Endothelial cell of umbilical vein (primary cell): ENCODE measurements around the gene SNCAIP. TPM values are rescaled to one million over a fixed set of nuclear protein-coding genes. Genes with fewer than 3 reads are reported as not detected.
A peak's percentile ranks its signal among the peaks of the same experiment; 100 is the strongest.

ENCODE experiments used
- BruUV-seq: library from RNA; stranded (reverse); fragments of 400-500 nt; replicated peaks from 2 replicates; lab custom pipeline; 2021; lab: Mats Ljungman, UMichigan
- CTCF ChIA-PET: fragments of 300-600, 350-600 bp; sonication (Branson Sonifier 250); formaldehyde crosslinking; loops from one replicate; lab custom pipeline; 2021; ENCODE audit warnings: antibody characterized with exemption, inconsistent platforms; lab: Charles Lee
- POLR2A ChIA-PET: fragments of 300-600, 350-600 bp; sonication (Branson Sonifier 250); formaldehyde crosslinking; loops from one replicate; lab custom pipeline; 2021; ENCODE audit warnings: antibody characterized with exemption, inconsistent platforms; lab: Charles Lee
- DNase-seq: peaks from one replicate; pipeline ENCODE4 v3.0.0-alpha.2; 2011; ENCODE audit warnings: low read depth, low spot score
- FAIRE-seq: peaks from 2 replicates; lab custom pipeline; 2011; peaks lifted over from hg19 to GRCh38; lab: Jason Lieb, UNC
- H2AFZ ChIP-seq: 2 replicates; pipeline ENCODE4 v1.6.0; 2012; ENCODE audit warnings: low read depth, low read length, control low read depth, inconsistent platforms
- H3K27ac ChIP-seq: 2 replicates; pipeline ENCODE4 v1.5.1; 2011; ENCODE audit warnings: low read depth, mild to moderate bottlenecking, control low read depth, low read length, moderate library complexity; ENCODE audit not compliant: insufficient read depth
- H3K27me3 ChIP-seq, 2 experiments: 2 replicates each; pipeline versions ENCODE4 v1.6.0 to v1.6.1; 2011; ENCODE audit warnings: low read length in 2 of 2, mixed read lengths in 1 of 2; ENCODE audit not compliant: control insufficient read depth in 2 of 2, insufficient read depth in 2 of 2
- H3K36me3 ChIP-seq, 2 experiments: 2 replicates in 1 of 2; 3 replicates in 1 of 2; pipeline ENCODE4 v1.5.1; 2011; ENCODE audit warnings: low read length in 2 of 2, mild to moderate bottlenecking in 1 of 2, moderate library complexity in 1 of 2; ENCODE audit not compliant: control insufficient read depth in 2 of 2, insufficient read depth in 2 of 2; ENCODE audit errors: extremely low read depth in 1 of 2
- H3K4me1 ChIP-seq: 3 replicates; pipeline ENCODE4 v1.5.1; 2011; ENCODE audit warnings: mild to moderate bottlenecking, low read length; ENCODE audit not compliant: control insufficient read depth, insufficient read depth; ENCODE audit errors: extremely low read depth
- H3K4me2 ChIP-seq: 2 replicates; pipeline ENCODE4 v1.6.1; 2011; ENCODE audit warnings: low read length, control low read depth, mixed read lengths; ENCODE audit not compliant: insufficient read depth
- H3K4me3 ChIP-seq, 3 experiments: fragments of 200-600 bp in 1 of 3; sonication (generic), shearing (Covaris generic) in 1 of 3; replicated peaks in 1 of 3; 2 replicates each; pipeline ENCODE4 v1.5.1; 2011 to 2016; ENCODE audit warnings: control low read depth in 3 of 3, low read length in 3 of 3, mild to moderate bottlenecking in 2 of 3, inconsistent platforms in 1 of 3, low read depth in 1 of 3, moderate library complexity in 1 of 3; ENCODE audit not compliant: insufficient read depth in 1 of 3
- H3K79me2 ChIP-seq: 2 replicates; pipeline ENCODE4 v1.6.0; 2012; ENCODE audit warnings: low read length, inconsistent platforms; ENCODE audit not compliant: control insufficient read depth, insufficient read depth
- H3K9ac ChIP-seq: replicated peaks from 2 replicates; pipeline ENCODE3; 2011; ENCODE audit warnings: low read length, control low read depth; ENCODE audit not compliant: insufficient read depth; ENCODE audit errors: extremely low read depth
- H3K9me1 ChIP-seq: replicated peaks from 3 replicates; pipeline ENCODE4 v1.6.0; 2011; ENCODE audit warnings: mild to moderate bottlenecking, low read length; ENCODE audit not compliant: control insufficient read depth, insufficient read depth; ENCODE audit errors: extremely low read depth
- H3K9me3 ChIP-seq: replicated peaks from 2 replicates; pipeline ENCODE4 v1.5.1; 2012; ENCODE audit warnings: low read length, inconsistent platforms; ENCODE audit not compliant: control insufficient read depth, insufficient read depth
- H4K20me1 ChIP-seq: replicated peaks from 2 replicates; pipeline ENCODE3; 2011; ENCODE audit warnings: mild to moderate bottlenecking, low read length; ENCODE audit not compliant: control insufficient read depth, insufficient read depth; ENCODE audit errors: extremely low read depth
- EZH2 ChIP-seq: IDR thresholded peaks from 2 replicates; pipeline ENCODE4 v1.6.1; 2012; ENCODE audit warnings: borderline replicate concordance, low read depth, mild to moderate bottlenecking, moderate library complexity, low read length, inconsistent platforms; ENCODE audit not compliant: severe bottlenecking
- FOS ChIP-seq: IDR thresholded peaks from 2 replicates; pipeline ENCODE4 v1.6.1; 2011; ENCODE audit warnings: mild to moderate bottlenecking, low read length, moderate library complexity, borderline replicate concordance; ENCODE audit not compliant: insufficient read depth
- GATA2 ChIP-seq: IDR thresholded peaks from 2 replicates; pipeline ENCODE4 v1.7.0; 2011; ENCODE audit warnings: low read depth, mild to moderate bottlenecking, moderate library complexity, mixed read lengths, low read length; ENCODE audit not compliant: insufficient read length, insufficient read depth
- JUN ChIP-seq: IDR thresholded peaks from 2 replicates; pipeline ENCODE4 v1.6.1; 2011; ENCODE audit warnings: borderline replicate concordance, low read depth; ENCODE audit not compliant: insufficient read length, insufficient read depth
- MYC ChIP-seq: IDR thresholded peaks from one replicate; pipeline ENCODE4 v1.6.1; 2011; ENCODE audit warnings: mild to moderate bottlenecking, low read depth, low read length
- POLR2A ChIP-seq: IDR thresholded peaks from 2 replicates; pipeline ENCODE4 v1.6.1; 2012; ENCODE audit warnings: low read depth, mild to moderate bottlenecking, control low read depth, low read length
- POLR2AphosphoS5 ChIP-seq: IDR thresholded peaks from 2 replicates; pipeline ENCODE4 v1.6.1; 2012; ENCODE audit warnings: low read depth, mild to moderate bottlenecking, control low read depth, low read length, moderate library complexity; ENCODE audit not compliant: insufficient read depth
- dilution Hi-C: fragments of 300-500 bp; cut with MboI; formaldehyde crosslinking; loops from one replicate; pipeline ENCODE4 v1.15.0; 2019; ENCODE audit warnings: low sequenced_read_pairs; ENCODE audit not compliant: extremely low pct_ligation_motif_present
- intact Hi-C: fragments of 100-400 bp; cut with micrococcal nuclease; formaldehyde crosslinking; loops from one replicate; pipeline ENCODE4 v1.10.0; 2022
- polyA plus RNA-seq, 4 experiments: library from polyadenylated mRNA; depleted of rRNA in 3 of 4; stranded (reverse) in 3 of 4; unstranded in 1 of 4; fragments of >200 nt; gene quantifications; 2 replicates each; pipeline versions ENCODE4 v1.2.1 to v1.2.3, GENCODE V29; 2011 to 2012; ENCODE audit warnings: missing spikeins in 1 of 4
- total RNA-seq: library from RNA; stranded (reverse); gene quantifications from 2 replicates; pipeline ENCODE4 v1.2.3, GENCODE V29; 2021
- TF ChIP-seq, protein P1 (sequence below): IDR thresholded peaks from 2 replicates; pipeline ENCODE4 v1.6.1; 2011; ENCODE audit not compliant: insufficient read depth, insufficient read length

SNCAIP gene
- total and polyA plus RNA-seq, 2 donors (not counting 3 experiments of a cell fraction or from before 2014, with no cell fraction given) = 13.1 to 42.0 TPM

DNA sequence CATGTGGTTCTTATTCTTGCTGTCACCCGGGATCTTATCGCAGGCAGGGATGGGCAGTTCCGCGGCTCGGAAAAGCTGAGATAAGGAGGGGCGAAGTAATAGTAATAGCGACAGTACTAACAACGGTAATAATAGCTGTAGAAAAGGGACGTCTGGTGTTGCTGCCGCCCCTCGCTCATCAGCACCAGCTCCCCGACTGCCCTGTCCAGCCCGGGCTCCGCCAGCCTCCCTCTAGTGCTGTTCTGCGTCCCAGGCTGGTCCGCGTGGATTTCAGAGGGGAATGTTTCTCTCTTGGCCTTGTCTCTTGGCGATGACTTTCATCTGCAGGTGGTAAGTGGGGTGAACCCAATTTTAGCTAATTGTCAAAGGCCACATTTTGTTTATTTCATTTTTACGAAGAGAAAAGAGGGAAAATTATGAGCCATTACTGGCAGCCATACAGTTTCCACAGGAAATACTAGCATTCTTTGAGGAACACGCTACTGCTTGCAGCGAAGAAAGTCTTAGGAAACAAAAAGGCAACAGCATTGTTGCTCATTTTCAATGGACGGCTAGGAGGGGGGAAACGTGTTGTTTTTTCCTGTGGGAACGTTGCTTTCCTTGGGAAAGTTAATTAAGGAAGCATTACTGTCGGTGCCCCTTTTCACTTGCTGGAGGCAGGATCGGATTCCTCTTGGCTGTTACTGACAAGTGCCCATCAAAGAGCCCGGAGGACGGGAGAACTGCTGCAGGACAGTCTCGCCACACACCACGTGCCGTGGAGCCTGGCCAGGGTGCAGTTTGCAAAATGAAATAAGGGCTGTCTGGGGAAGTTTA is 762 bp downstream of the SNCAIP start:
- peak overlapping the region; percentile 82 for H2AFZ ChIP-seq
- no peaks in the 10 kb centered on the region for H3K9me1 ChIP-seq
- H3K27ac ChIP-seq = peak overlapping the region; percentile 62
- TF ChIP-seq FOS = peak; percentile 6
- peak; percentile 41 for TF ChIP-seq JUN
- TF ChIP-seq, protein P1, sequence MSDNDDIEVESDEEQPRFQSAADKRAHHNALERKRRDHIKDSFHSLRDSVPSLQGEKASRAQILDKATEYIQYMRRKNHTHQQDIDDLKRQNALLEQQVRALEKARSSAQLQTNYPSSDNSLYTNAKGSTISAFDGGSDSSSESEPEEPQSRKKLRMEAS = peak; percentile 36
- TF ChIP-seq POLR2AphosphoS5 = no peak
- dilution Hi-C loops (no loop called here), intact Hi-C loops (loop anchor here (1.0 to 10.0 kb wide), 8 partner anchors 38 to 722 kb away; partner anchors contain the start of gene PPIC)
- ChIA-PET POLR2A (no interaction called here), CTCF (no interaction called here)
- no peaks in the 10 kb centered on the region for H3K36me3 ChIP-seq
- no peaks in the 10 kb centered on the region for H4K20me1 ChIP-seq
- DNase-seq (peak; percentile 90), FAIRE-seq (peak; percentile 79)
- H3K4me2 ChIP-seq = peak overlapping the region; percentile 85
- peak overlapping the region; percentile 69 for H3K9ac ChIP-seq
- no peaks in the 10 kb centered on the region for H3K27me3 ChIP-seq
- BruUV-seq = TSS peak; percentile 75
- H3K4me3 ChIP-seq = peak overlapping the region; percentile 59 to 89 (median 81)
- peaks cover 25% of the 10 kb centered on the region for H3K4me1 ChIP-seq
- no peaks in the 10 kb centered on the region for H3K79me2 ChIP-seq
- no peaks in the 10 kb centered on the region for H3K9me3 ChIP-seq

DNA sequence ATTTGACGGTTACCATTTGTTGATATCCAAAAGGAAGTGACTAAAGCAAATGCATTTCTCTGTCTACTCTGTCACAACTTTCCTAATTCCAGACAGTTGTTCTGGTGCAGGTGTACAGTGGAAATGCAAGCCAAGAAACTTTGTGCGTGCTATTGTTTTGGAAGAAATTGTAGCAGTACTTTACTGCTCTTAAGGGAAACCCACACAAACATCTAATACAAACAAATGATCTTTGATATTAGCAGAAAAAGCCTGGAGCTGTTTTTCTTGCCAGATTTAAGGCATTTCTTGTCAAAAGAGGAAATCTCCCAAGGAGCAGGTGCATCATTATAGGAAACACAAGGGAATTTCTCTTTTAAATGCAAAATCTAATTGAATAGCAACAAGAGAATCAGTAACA is 2.0 kb downstream of the SNCAIP start:
- H4K20me1 ChIP-seq = no peaks in the 10 kb centered on the region
- TF ChIP-seq POLR2A = no peak
- no peak for TF ChIP-seq MYC
- TF ChIP-seq JUN = peak; percentile 12
- no peak for TF ChIP-seq FOS
- no peak for TF ChIP-seq GATA2
- TF ChIP-seq EZH2 = no peak
- intact Hi-C loops (loop anchor here (5.0 to 10.0 kb wide), 2 partner anchors 347 to 721 kb away; partner anchors contain the start of gene PPIC), dilution Hi-C loops (no loop called here)
- H3K9me3 ChIP-seq = no peaks in the 10 kb centered on the region
- CTCF ChIA-PET = interaction anchor here (1.6 kb wide), 1 partner anchor 11 kb away, joined by 3 read pairs; no protein-coding TSS in a partner anchor
- no peaks in the 10 kb centered on the region for H3K79me2 ChIP-seq
- H3K27me3 ChIP-seq = no peaks in the 10 kb centered on the region
- H3K4me1 ChIP-seq = peaks cover 25% of the 10 kb centered on the region
- H3K4me3 ChIP-seq = peak overlapping the region in 2 of 3 experiments; percentile 6 to 81
- no peak overlapping the region for H2AFZ ChIP-seq
- no peaks in the 10 kb centered on the region for H3K36me3 ChIP-seq
- H3K9me1 ChIP-seq = no peaks in the 10 kb centered on the region
- DNase-seq (peak; percentile 58), FAIRE-seq (peak; percentile 70)
- POLR2A ChIA-PET = no interaction called here
- H3K27ac ChIP-seq = no peak overlapping the region
- H3K9ac ChIP-seq = no peak overlapping the region
- no TSS peak for BruUV-seq
- peak overlapping the region; percentile 85 for H3K4me2 ChIP-seq
